VCaP (cell line): Measurements from ENCODE around the gene MSTN.

Experiments used
- H3K27ac ChIP-seq: fragments of 450-650 bp; 2 replicates; pipeline ENCODE4 v1.5.1; 2017
- CTCF ChIP-seq: fragments of 450-650 bp; conservative IDR thresholded peaks from 2 replicates; pipeline ENCODE4 v1.5.1; 2017; ENCODE audit warnings: mild to moderate bottlenecking, moderate library complexity

The MSTN gene

DNA sequence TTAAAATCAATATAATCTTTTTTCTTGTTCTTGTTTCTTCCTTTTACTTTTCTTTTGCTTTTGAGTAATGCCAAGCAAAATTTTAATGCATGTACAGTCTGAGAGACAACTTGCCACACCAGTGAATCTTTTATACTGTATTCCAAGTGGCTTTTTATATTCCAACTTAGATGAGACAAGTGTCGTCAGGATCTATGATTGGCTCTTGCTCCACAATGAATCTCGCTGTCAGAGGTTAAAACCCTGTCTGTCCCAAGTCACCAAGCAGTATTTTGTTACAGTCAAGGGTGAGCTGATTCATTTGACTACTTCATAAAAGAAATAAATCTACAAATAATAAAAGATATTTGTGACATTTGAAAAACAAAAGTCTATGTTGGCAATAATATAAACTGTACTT, at the start of gene MSTN:
TSS of gene MSTN (minus strand) at position 129 of the 400 bp plus-strand sequence. CDS start 133 bp downstream, outside the sequence.
- no peak within 1 kb of the TSS for H3K27ac ChIP-seq

DNA sequence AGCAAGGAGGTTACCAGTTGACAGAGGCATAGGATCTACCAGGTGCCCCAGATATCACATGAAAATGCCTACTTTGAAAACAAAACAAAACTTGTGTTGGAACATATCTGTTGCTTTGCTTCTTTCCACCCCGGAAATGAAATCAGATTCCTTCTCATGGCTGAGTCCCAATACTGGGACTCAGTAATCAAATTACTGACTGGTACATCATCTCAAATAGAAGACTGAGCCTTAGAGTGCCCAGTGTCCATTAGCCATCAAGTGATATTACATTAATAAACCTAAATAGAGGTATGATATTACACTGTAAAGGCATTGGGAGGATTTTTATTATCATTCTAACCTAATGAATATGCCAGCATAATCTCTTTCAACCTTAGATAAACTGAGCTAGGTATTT, 48.6 kb upstream of the MSTN start:
- TF ChIP-seq CTCF = no peak
- H3K27ac ChIP-seq = no peak overlapping the region

More for the DNA sequence above, at the start of gene MSTN:
- TF ChIP-seq CTCF = no peak

DNA sequence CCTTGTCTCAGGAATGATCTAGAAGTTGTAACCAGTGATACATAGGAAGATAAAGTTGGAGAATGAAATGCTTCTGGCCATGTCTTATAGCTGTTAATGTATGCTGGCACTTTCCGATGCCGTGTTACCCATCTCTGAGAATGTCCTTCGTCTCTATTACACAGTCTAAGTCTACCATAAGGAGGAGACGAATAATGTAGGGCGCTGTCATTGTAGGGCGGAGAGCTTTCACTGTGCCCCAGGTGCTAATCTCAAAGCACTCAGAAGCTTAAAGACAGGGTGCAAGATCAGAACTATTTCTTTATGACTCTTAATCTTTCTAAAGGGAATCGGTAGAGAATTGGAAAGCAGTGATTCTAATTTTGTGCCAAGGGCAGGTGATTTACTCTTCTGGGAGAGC, 48.2 kb upstream of the MSTN start:
- no peak overlapping the region for H3K27ac ChIP-seq
- no peak for TF ChIP-seq CTCF

- no peak for TF ChIP-seq CTCF
- H3K27ac ChIP-seq = no peak overlapping the region
Measured at GRCh38 chr2:190110131-190110530, 47.6 kb upstream of the MSTN start.

- no peak for TF ChIP-seq CTCF
- no peak overlapping the region for H3K27ac ChIP-seq
Measured at GRCh38 chr2:190107409-190107808, 44.9 kb upstream of the MSTN start.

DNA sequence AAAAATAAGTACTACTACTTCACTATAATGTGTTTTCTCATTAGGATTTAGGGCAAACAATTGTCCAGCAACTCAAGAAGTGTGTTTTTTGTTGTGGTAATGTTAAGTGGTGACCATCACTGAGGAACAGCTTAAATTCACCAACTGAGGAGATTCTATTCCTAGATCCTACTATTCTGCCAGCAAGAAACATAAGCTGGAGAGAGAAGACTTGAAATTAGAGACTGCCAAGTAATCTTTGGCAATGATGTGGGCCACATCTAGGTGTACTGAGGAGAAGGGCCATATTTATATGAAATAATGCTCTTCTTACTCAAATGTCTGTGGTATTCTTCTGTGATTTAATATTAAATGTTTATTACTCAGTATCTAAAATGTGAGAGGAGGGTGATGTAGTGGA, 44.3 kb upstream of the MSTN start:
- TF ChIP-seq CTCF = no peak
- no peak overlapping the region for H3K27ac ChIP-seq

GRCh38 chr2:190105554-190105953, 43.0 kb upstream of the MSTN start:
- TF ChIP-seq CTCF = no peak
- no peak overlapping the region for H3K27ac ChIP-seq

- no peak overlapping the region for H3K27ac ChIP-seq
- TF ChIP-seq CTCF = no peak
Measured at GRCh38 chr2:190103144-190103543, 40.6 kb upstream of the MSTN start.
